A673 (cell line): Measurements from ENCODE around the gene PPP1R3A.

Experiments
- EZH2 ChIP-seq: fragments of 200-600 bp; sonication (generic); IDR thresholded peaks from 2 replicates; pipeline ENCODE4 v1.6.1; 2017; ENCODE audit warnings: borderline replicate concordance, low read depth, mild to moderate bottlenecking, mixed read lengths, antibody characterized with exemption, low read length; ENCODE audit not compliant: poor library complexity, severe bottlenecking
- TF ChIP-seq, protein P1 (sequence below): fragments of 300-800, 200-600 bp; sonication (generic); conservative IDR thresholded peaks from 2 replicates; pipeline ENCODE4 v1.5.1; 2017; ENCODE audit warnings: low read depth, mild to moderate bottlenecking, antibody characterized with exemption, low read length, moderate library complexity, mixed read lengths

DNA sequence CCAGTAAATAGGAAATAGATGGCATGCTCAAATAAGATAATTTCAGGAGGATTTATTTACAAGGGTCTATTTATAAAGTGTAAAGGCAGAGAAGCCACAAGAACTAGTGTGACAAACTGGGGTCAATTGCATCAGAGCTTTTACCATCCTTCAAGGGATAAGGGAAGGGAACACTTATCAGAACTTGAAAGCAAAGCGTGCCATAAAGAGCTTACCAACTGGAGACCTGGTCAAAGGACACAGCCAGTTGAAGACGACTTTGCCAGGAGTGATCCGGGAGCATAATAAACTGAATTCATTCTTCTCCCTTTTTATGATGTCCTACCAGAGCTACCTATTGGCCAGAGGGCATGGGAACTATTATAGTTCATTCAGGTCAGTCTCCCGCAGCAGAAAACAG, 3.2 kb upstream of the PPP1R3A start:
- TF ChIP-seq, protein P1, sequence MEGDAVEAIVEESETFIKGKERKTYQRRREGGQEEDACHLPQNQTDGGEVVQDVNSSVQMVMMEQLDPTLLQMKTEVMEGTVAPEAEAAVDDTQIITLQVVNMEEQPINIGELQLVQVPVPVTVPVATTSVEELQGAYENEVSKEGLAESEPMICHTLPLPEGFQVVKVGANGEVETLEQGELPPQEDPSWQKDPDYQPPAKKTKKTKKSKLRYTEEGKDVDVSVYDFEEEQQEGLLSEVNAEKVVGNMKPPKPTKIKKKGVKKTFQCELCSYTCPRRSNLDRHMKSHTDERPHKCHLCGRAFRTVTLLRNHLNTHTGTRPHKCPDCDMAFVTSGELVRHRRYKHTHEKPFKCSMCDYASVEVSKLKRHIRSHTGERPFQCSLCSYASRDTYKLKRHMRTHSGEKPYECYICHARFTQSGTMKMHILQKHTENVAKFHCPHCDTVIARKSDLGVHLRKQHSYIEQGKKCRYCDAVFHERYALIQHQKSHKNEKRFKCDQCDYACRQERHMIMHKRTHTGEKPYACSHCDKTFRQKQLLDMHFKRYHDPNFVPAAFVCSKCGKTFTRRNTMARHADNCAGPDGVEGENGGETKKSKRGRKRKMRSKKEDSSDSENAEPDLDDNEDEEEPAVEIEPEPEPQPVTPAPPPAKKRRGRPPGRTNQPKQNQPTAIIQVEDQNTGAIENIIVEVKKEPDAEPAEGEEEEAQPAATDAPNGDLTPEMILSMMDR: no peak
- TF ChIP-seq EZH2: no peak
